ENCODE results near the gene MAPKAP1.

DNA sequence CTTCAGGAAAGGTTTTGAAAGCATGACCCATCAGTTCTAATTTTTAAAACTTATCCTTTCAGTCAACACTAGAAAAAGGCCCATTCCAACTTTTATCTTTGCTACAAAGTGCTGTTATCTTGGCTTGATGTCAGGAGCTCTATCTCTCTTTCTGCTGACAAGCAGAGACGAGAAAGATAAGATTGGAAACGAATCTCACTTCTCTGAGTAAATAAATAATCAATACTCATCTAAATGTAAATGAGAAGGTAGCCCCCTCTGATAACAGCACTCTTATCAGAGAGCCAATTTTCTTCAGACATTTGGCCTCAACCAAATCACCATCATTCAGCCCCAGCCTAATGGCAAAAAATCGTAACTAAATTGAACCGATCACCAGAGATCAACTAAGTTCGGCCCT, 191.7 kb downstream of the MAPKAP1 start:
- TF ChIP-seq CTCF (IDR thresholded peaks at IDR 0.05): no peak
- no peak for TF ChIP-seq POLR2AphosphoS5 (IDR thresholded peaks at IDR 0.05)
- TF ChIP-seq POLR2A (IDR thresholded peaks at IDR 0.05): no peak
